ENCODE measurements around the gene COX6A2. TPM values are rescaled to one million over a fixed set of nuclear protein-coding genes. Genes with fewer than 3 reads are reported as not detected.

The COX6A2 gene
- total RNA-seq, 1 experiment from 2014 or later = not detected

DNA sequence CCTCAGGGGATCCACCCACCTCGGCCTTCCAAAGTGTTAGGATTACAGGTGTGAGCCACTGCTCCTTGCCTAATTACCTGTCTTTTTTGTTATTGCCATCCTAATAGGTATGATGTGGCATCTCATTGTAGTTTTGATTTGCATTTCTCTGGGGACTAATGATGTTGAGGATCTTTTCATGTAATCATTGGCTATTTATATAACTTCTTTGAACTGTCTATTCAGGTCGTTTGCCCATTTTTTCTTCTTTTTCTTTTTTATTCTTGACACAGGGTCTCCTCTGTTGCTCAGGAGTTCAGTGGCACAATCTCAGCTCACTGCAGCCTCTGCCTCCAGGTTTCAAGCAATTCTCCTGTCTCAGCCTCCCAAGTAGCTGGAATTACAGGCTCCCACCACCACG, 42.5 kb upstream of the COX6A2 start:
- peaks cover 36% of the 10 kb centered on the region for H3K27me3 Mint-ChIP-seq (ENCODE audit: low read depth)
- no peak overlapping the region for H3K4me3 Mint-ChIP-seq
- no peak overlapping the region for H3K27ac ChIP-seq (ENCODE audit: insufficient read length, low read depth, low read length)

More for the DNA sequence above, 42.5 kb upstream of the COX6A2 start:
- no peak overlapping the region for H3K56ac ChIP-seq (ENCODE audit: insufficient read length, low read depth, low read length)
- DNase-seq = no peak
- no peak overlapping the region for H3K9ac ChIP-seq (ENCODE audit: extremely low read depth, insufficient read length, low read length)
- no peak overlapping the region for H3T11ph ChIP-seq (ENCODE audit: low read length)
- H2BK5ac ChIP-seq (ENCODE audit: insufficient read length, low read length) = no peak overlapping the region
- H4K5ac ChIP-seq (ENCODE audit: insufficient read length, low read depth, low read length) = no peak overlapping the region
- no peak overlapping the region for H2BK20ac ChIP-seq (ENCODE audit: low read depth, low read length, poor library complexity, severe bottlenecking)
- no peak overlapping the region for H2AFZ ChIP-seq (ENCODE audit: low read length)
- no peak overlapping the region for H4K8ac ChIP-seq (replicated peaks; ENCODE audit: insufficient read length, low read depth, low read length)
- TF ChIP-seq, protein P1, sequence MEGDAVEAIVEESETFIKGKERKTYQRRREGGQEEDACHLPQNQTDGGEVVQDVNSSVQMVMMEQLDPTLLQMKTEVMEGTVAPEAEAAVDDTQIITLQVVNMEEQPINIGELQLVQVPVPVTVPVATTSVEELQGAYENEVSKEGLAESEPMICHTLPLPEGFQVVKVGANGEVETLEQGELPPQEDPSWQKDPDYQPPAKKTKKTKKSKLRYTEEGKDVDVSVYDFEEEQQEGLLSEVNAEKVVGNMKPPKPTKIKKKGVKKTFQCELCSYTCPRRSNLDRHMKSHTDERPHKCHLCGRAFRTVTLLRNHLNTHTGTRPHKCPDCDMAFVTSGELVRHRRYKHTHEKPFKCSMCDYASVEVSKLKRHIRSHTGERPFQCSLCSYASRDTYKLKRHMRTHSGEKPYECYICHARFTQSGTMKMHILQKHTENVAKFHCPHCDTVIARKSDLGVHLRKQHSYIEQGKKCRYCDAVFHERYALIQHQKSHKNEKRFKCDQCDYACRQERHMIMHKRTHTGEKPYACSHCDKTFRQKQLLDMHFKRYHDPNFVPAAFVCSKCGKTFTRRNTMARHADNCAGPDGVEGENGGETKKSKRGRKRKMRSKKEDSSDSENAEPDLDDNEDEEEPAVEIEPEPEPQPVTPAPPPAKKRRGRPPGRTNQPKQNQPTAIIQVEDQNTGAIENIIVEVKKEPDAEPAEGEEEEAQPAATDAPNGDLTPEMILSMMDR (conservative IDR thresholded peaks at IDR 0.05) = no peak
- peaks cover 3% of the 10 kb centered on the region; the same call in 1 of the 2 replicates for H3K4me1 ChIP-seq (ENCODE audit: insufficient read depth, low read length)
- H3K9me3 ChIP-seq (ENCODE audit: control insufficient read depth, low read depth, low read length) = no peaks in the 10 kb centered on the region
- H3K18ac ChIP-seq (ENCODE audit: insufficient read length, low read depth, low read length) = no peak overlapping the region
- H3K4me1 Mint-ChIP-seq = peaks cover 7 to 11% of the 10 kb centered on the region in 2 experiments
- no peaks in the 10 kb centered on the region; a peak in 1 of 5 replicates for H3K9me3 Mint-ChIP-seq
- H2BK120ac ChIP-seq (ENCODE audit: low read depth, low read length, poor library complexity, severe bottlenecking) = no peak overlapping the region
- H3K23ac ChIP-seq (ENCODE audit: insufficient read length, low read depth, low read length) = no peak overlapping the region
- WGBS (ENCODE audit: extremely low coverage, insufficient read length, low lambda C conversion rate) = no CpG with 5 or more reads among the region's 3 CpGs
- no peaks in the 10 kb centered on the region for H4K20me1 ChIP-seq (ENCODE audit: control insufficient read depth, insufficient read depth, insufficient read length)
- no peak overlapping the region for H2BK15ac ChIP-seq (ENCODE audit: low read depth, low read length)
- no peak overlapping the region for H3K4me2 ChIP-seq (ENCODE audit: insufficient read depth, insufficient read length, low read length)
- H3K79me1 ChIP-seq (ENCODE audit: insufficient read depth, low read depth, low read length, poor library complexity, severe bottlenecking) = no peaks in the 10 kb centered on the region
- no peaks in the 10 kb centered on the region; the same call in 1 of the 2 replicates for H3K27me3 ChIP-seq (ENCODE audit: insufficient read depth, low read length)
- no peaks in the 10 kb centered on the region for H3K79me2 ChIP-seq (ENCODE audit: insufficient read depth, low read length)
- no peak overlapping the region for H3K27ac Mint-ChIP-seq
- no peak overlapping the region for H2AK5ac ChIP-seq (ENCODE audit: insufficient read length, low read length)
- peaks cover 3 to 23% (median 6%) of the 10 kb centered on the region in 3 experiments for H3K36me3 Mint-ChIP-seq (ENCODE audit: insufficient read depth in 1 of 3, low read depth in 3 of 3)
- H2BK12ac ChIP-seq (ENCODE audit: insufficient read length, low read depth, low read length) = no peak overlapping the region
- no peak overlapping the region for H3K4ac ChIP-seq (ENCODE audit: low read depth, low read length)
- H4K91ac ChIP-seq (ENCODE audit: insufficient read length, low read depth, low read length) = no peak overlapping the region
- peaks cover 10% of the 10 kb centered on the region for H3K23me2 ChIP-seq (ENCODE audit: insufficient read length, low read depth, low read length, poor library complexity, severe bottlenecking)
- no peak overlapping the region for H3K14ac ChIP-seq (ENCODE audit: insufficient read depth, low read length)

All from H9 (cell line).